GM12878 (cell line): Measurements from ENCODE around the gene HEXIM2. TPM values are rescaled to one million over a fixed set of nuclear protein-coding genes. Genes with fewer than 3 reads are reported as not detected.

Source experiments
- CBX3 ChIP-seq: fragments of 200-600 bp; sonication (generic); IDR thresholded peaks from 2 replicates; pipeline ENCODE4 v1.6.1; 2016; ENCODE audit warnings: low read depth, borderline replicate concordance
- EED ChIP-seq: sonication (generic); IDR thresholded peaks from 2 replicates; pipeline ENCODE4 v1.6.1; 2016; ENCODE audit warnings: antibody characterized with exemption, low read depth
- ESRRA ChIP-seq: IDR thresholded peaks from 2 replicates; pipeline ENCODE4 v1.6.1; 2012; ENCODE audit warnings: mild to moderate bottlenecking, low read length, improper control_type of control experiment
- HCFC1 ChIP-seq: fragments of 150-350 bp; IDR thresholded peaks from 2 replicates; pipeline ENCODE4 v1.6.1; 2014; ENCODE audit warnings: low read length
- HDGF ChIP-seq: fragments of 450-650 bp; IDR thresholded peaks from 2 replicates; pipeline ENCODE4 v1.6.1; 2016; ENCODE audit warnings: antibody characterized with exemption
- IRF5 ChIP-seq: fragments of 450-650 bp; IDR thresholded peaks from 2 replicates; pipeline ENCODE4 v1.6.1; 2017; ENCODE audit warnings: borderline replicate concordance
- JUNB ChIP-seq: IDR thresholded peaks from 2 replicates; pipeline ENCODE4 v1.6.1; 2016; ENCODE audit warnings: antibody characterized with exemption, mild to moderate bottlenecking
- PAX8 ChIP-seq: fragments of 450-650 bp; IDR thresholded peaks from 2 replicates; pipeline ENCODE4 v1.6.1; 2017; ENCODE audit warnings: mild to moderate bottlenecking, moderate library complexity
- SMAD1 ChIP-seq: fragments of 450-650 bp; IDR thresholded peaks from 2 replicates; pipeline ENCODE4 v1.6.1; 2018; ENCODE audit warnings: mild to moderate bottlenecking, low read depth; ENCODE audit not compliant: partially characterized antibody
- SRF ChIP-seq, 2 experiments: IDR thresholded peaks; 2 replicates each; pipeline ENCODE4 v1.6.1; 2011; ENCODE audit warnings: low read depth in 2 of 2, low read length in 2 of 2, mild to moderate bottlenecking in 1 of 2, moderate library complexity in 1 of 2
- SUZ12 ChIP-seq: fragments of 200-600 bp; sonication (generic); IDR thresholded peaks from one replicate; pipeline ENCODE4 v1.6.1; 2018; ENCODE audit warnings: antibody characterized with exemption, mild to moderate bottlenecking; ENCODE audit not compliant: unreplicated experiment
- polyA plus RNA-seq, 11 experiments: library from polyadenylated mRNA; depleted of rRNA in 4 of 11; unstranded in 6 of 11; stranded (reverse) in 5 of 11; fragments of >200 nt; fragmentation: Nextera tagmentation in 4 of 11; fragmentation: Illumina TruSeq in 1 of 11; extraction: Ambion mirVana in 4 of 11; extraction: Trizol in 1 of 11; gene quantifications; 1 replicate in 1 of 11; 2 replicates in 10 of 11; pipeline versions ENCODE4 v1.2.1 to v1.2.3, GENCODE V29; 2011 to 2016; ENCODE audit warnings: inconsistent platforms in 2 of 11, missing spikeins in 2 of 11, low read depth in 1 of 11
- total RNA-seq, 4 experiments: library from RNA; depleted of rRNA in 3 of 4; stranded (reverse); fragments of >200 nt in 3 of 4; fragmentation: Illumina TruSeq in 1 of 4; extraction: Trizol in 1 of 4; gene quantifications; 2 replicates each; pipeline versions ENCODE4 v1.2.1 to v1.2.3, GENCODE V29; 2013 to 2021

The HEXIM2 gene
- total and polyA plus RNA-seq, 10 of the 15 experiments (the other 5 are each of a cell fraction or from before 2014, with no cell fraction given) = 0.10 to 10.3 (median 6.4) TPM

GRCh38 chr17:45146890-45147580 is 14.6 kb upstream of the HEXIM2 start (continued):
- TF ChIP-seq IRF5 (no peak), EED (no peak), SUZ12 (no peak), SMAD1 (no peak), PAX8 (0 out of 2 replicates have a peak, but pooled peaks have one; percentile 51), ESRRA (no peak), SRF (IDR thresholded peaks at IDR 0.05; ENCODE audit: low read depth in 2 of 2, low read length in 2 of 2) (peak; percentile 68 to 89), HDGF (no peak), CBX3 (no peak), JUNB (no peak), HCFC1 (no peak)
- TF ChIP-seq, all 136 proteins: peak for 21
